Hindlimb muscle (tissue), 1 donor: Measurements from ENCODE around the gene ITGAE. TPM values are rescaled to one million over a fixed set of nuclear protein-coding genes. Genes with fewer than 3 reads are reported as not detected.
A peak's percentile ranks its signal among the peaks of the same experiment; 100 is the strongest.
"Not testable (repeated sequence)": the region's sequence is repeated elsewhere in the genome, so short reads cannot be mapped to it uniquely, and the experiment has no call there.

Experiments
- DNase-seq: peaks from one replicate; pipeline ENCODE4 v3.0.0-alpha.2; 2013
- polyA plus RNA-seq: library from polyadenylated mRNA; unstranded; fragments of 120-200 nt; gene quantifications from one replicate; pipeline ENCODE4 v1.2.1, GENCODE V29; 2013; ENCODE audit not compliant: insufficient read length

The ITGAE gene
- polyA plus RNA-seq, 1 donor, result 29.2 TPM

- not testable (repeated sequence) for DNase-seq
These were observed 72.9 kb downstream of the ITGAE start for GRCh38 chr17:3728099-3728498.

- no peak for DNase-seq
These were observed 73.9 kb downstream of the ITGAE start for GRCh38 chr17:3727041-3727440.

- no peak for DNase-seq
These were observed 76.5 kb downstream of the ITGAE start for GRCh38 chr17:3724378-3725077.

GRCh38 chr17:3723556-3724377, 77.2 kb downstream of the ITGAE start, which contains the start of gene HASPIN:
TSS of gene HASPIN (plus strand) at chr17:3723903. CDS start at chr17:3723936, 33 bp downstream.
- peak; percentile 95 for DNase-seq

GRCh38 chr17:3723188-3723555, 77.8 kb downstream of the ITGAE start:
- no peak for DNase-seq

- DNase-seq, result no peak
These were observed 78.3 kb downstream of the ITGAE start for GRCh38 chr17:3722716-3723115.

- no peak for DNase-seq
These were observed 81.7 kb downstream of the ITGAE start for GRCh38 chr17:3719265-3719664.

GRCh38 chr17:3718201-3718600, 82.8 kb downstream of the ITGAE start:
- no peak for DNase-seq

- no peak for DNase-seq
These were observed 85.7 kb downstream of the ITGAE start for GRCh38 chr17:3715296-3715695.

- no peak for DNase-seq
These were observed 88.1 kb downstream of the ITGAE start for GRCh38 chr17:3712811-3713463.

- no peak for DNase-seq
These were observed 90.0 kb downstream of the ITGAE start for GRCh38 chr17:3710951-3711383.

- DNase-seq, result no peak
These were observed 92.6 kb downstream of the ITGAE start for GRCh38 chr17:3708366-3708765.

- DNase-seq, result not testable (repeated sequence)
These were observed 95.3 kb downstream of the ITGAE start for GRCh38 chr17:3705718-3705984.

- DNase-seq, result no peak
These were observed 95.9 kb downstream of the ITGAE start for GRCh38 chr17:3704931-3705717.

- DNase-seq, result not testable (repeated sequence)
These were observed 98.9 kb downstream of the ITGAE start for GRCh38 chr17:3702041-3702539.

- DNase-seq, result no peak
These were observed 101.0 kb downstream of the ITGAE start for GRCh38 chr17:3699951-3700350.

GRCh38 chr17:3698139-3698538, 102.8 kb downstream of the ITGAE start:
- DNase-seq, result no peak

GRCh38 chr17:3697103-3697476, 103.9 kb downstream of the ITGAE start:
- DNase-seq, result no peak

GRCh38 chr17:3695723-3696411, 105.1 kb downstream of the ITGAE start, which contains the start of gene P2RX5:
TSS of gene P2RX5 (minus strand) at chr17:3696155. CDS start at chr17:3696005, 150 bp downstream.
- DNase-seq, result no peak

- no peak for DNase-seq
These were observed 105.8 kb downstream of the ITGAE start for GRCh38 chr17:3695129-3695722.

- no peak for DNase-seq
These were observed 107.2 kb downstream of the ITGAE start for GRCh38 chr17:3693829-3694231.
